ENCODE results near the gene HSPA1L.
"Not testable (repeated sequence)": the region's sequence is repeated elsewhere in the genome, so short reads cannot be mapped to it uniquely, and the experiment has no call there.

HSPA1L gene

DNA sequence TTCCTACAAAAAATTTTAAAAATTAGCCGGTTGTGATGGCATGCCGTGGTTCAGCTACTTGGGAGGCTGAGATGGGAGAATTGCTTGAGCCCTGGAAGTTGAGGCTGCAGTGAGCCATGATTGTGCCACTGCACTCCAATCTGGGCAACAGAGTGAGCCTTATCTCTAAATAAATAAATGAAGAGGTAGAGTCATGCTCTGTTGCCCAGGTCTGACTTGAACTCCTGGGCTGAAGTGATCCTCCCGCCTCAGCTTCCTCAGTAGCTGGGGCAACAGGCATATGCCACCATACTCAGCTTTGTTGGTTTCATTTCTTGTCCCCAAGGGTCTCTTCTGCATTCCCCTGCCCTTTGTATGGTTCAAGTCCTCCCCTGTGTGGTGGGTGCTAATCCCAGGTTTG lies 29.4 kb upstream of the HSPA1L start:
- no peak overlapping the region for H3K4me2 ChIP-seq (ENCODE audit: low read depth, low read length, poor library complexity, severe bottlenecking)
- H3K4me3 ChIP-seq (ENCODE audit: insufficient read depth, low read length, poor library complexity, severe bottlenecking), result no peak overlapping the region
- H3K27me3 ChIP-seq (ENCODE audit: low read length), result no peaks in the 10 kb centered on the region
- H3K9me2 ChIP-seq (replicated peaks; ENCODE audit: insufficient read depth, low read length), result no peaks in the 10 kb centered on the region
- no peaks in the 10 kb centered on the region for H3K79me2 ChIP-seq (ENCODE audit: insufficient read depth, low read length)
- no peak overlapping the region for H3K9ac ChIP-seq (ENCODE audit: low read length)
- no peak overlapping the region for H3K27ac ChIP-seq (ENCODE audit: low read depth, low read length)
- peaks cover 55% of the 10 kb centered on the region for H3F3A ChIP-seq (ENCODE audit: insufficient read depth)
- H4K20me1 ChIP-seq (ENCODE audit: low read depth, low read length), result no peaks in the 10 kb centered on the region
- TF ChIP-seq EZH2phosphoT487 (conservative IDR thresholded peaks at IDR 0.05; ENCODE audit: low read length), result no peak
- TF ChIP-seq, protein P1, sequence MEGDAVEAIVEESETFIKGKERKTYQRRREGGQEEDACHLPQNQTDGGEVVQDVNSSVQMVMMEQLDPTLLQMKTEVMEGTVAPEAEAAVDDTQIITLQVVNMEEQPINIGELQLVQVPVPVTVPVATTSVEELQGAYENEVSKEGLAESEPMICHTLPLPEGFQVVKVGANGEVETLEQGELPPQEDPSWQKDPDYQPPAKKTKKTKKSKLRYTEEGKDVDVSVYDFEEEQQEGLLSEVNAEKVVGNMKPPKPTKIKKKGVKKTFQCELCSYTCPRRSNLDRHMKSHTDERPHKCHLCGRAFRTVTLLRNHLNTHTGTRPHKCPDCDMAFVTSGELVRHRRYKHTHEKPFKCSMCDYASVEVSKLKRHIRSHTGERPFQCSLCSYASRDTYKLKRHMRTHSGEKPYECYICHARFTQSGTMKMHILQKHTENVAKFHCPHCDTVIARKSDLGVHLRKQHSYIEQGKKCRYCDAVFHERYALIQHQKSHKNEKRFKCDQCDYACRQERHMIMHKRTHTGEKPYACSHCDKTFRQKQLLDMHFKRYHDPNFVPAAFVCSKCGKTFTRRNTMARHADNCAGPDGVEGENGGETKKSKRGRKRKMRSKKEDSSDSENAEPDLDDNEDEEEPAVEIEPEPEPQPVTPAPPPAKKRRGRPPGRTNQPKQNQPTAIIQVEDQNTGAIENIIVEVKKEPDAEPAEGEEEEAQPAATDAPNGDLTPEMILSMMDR (IDR thresholded peaks at IDR 0.05; ENCODE audit: insufficient read depth, low read length, poor library complexity, severe bottlenecking), result no peak
- H3K36me3 ChIP-seq (ENCODE audit: low read length), result peaks cover 12% of the 10 kb centered on the region
- H2AFZ ChIP-seq (ENCODE audit: low read depth, low read length, severe bottlenecking), result no peak overlapping the region
- H3K9me3 ChIP-seq (ENCODE audit: insufficient read depth, low read length), result no peaks in the 10 kb centered on the region

DNA sequence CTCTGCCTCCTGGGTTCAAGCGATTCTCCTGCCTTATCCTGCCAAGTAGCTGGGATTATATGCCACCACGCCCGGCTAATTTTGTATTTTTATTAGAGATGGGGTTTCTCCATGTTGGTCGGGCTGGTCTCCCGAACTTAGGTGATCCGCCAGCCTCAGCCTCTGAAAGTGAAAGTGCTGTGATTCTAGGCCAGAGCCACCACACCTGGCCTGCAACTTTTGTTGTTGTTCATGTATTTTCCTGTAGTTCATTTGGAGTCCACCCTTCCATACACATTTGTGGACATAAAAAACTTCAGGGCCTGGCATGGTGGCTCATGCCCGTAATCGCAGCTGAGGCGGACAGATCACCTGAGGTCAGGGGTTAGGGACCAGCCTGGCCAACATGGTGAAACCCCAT lies 27.0 kb upstream of the HSPA1L start:
- Histone ChIP-seq H3K4me3 (ENCODE audit: insufficient read depth, low read length, poor library complexity, severe bottlenecking) (no peak overlapping the region), H3K9me2 (replicated peaks; ENCODE audit: insufficient read depth, low read length) (no peaks in the 10 kb centered on the region), H3K27me3 (ENCODE audit: low read length) (no peaks in the 10 kb centered on the region), H3F3A (ENCODE audit: insufficient read depth) (peaks cover 76% of the 10 kb centered on the region), H3K9ac (ENCODE audit: low read length) (no peak overlapping the region), H3K79me2 (ENCODE audit: insufficient read depth, low read length) (peaks cover 15% of the 10 kb centered on the region), H4K20me1 (ENCODE audit: low read depth, low read length) (peaks cover 16% of the 10 kb centered on the region), H3K4me2 (ENCODE audit: low read depth, low read length, poor library complexity, severe bottlenecking) (no peak overlapping the region), H2AFZ (ENCODE audit: low read depth, low read length, severe bottlenecking) (no peak overlapping the region), H3K27ac (ENCODE audit: low read depth, low read length) (no peak overlapping the region), H3K9me3 (ENCODE audit: insufficient read depth, low read length) (no peaks in the 10 kb centered on the region), H3K36me3 (ENCODE audit: low read length) (peaks cover 33% of the 10 kb centered on the region)
- TF ChIP-seq EZH2phosphoT487 (conservative IDR thresholded peaks at IDR 0.05; ENCODE audit: low read length), result no peak
- TF ChIP-seq, protein P1 (IDR thresholded peaks at IDR 0.05; ENCODE audit: insufficient read depth, low read length, poor library complexity, severe bottlenecking), result no peak

DNA sequence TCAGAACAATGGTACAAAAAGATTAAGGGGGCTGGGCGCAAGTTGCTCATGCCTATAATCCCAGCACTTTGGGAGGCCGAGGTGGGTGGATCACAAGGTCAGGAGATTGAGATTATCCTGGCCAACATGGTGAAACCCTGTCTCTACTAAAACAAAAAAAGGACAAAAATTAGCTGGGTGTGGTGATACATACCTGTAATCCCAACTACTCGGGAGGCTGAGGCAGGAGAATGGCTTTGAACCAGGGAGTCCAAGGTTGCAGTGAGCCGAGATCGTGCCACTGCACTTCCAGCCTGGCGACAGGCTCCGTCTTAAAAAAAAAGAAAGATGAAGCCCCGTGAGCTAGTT lies 24.7 kb upstream of the HSPA1L start:
- not testable (repeated sequence) for H3K27me3 ChIP-seq (ENCODE audit: low read length); H3K9me3 ChIP-seq (ENCODE audit: insufficient read depth, low read length); H3K27ac ChIP-seq (ENCODE audit: low read depth, low read length); H2AFZ ChIP-seq (ENCODE audit: low read depth, low read length, severe bottlenecking); H3K9me2 ChIP-seq (replicated peaks; ENCODE audit: insufficient read depth, low read length); H3K4me3 ChIP-seq (ENCODE audit: insufficient read depth, low read length, poor library complexity, severe bottlenecking); H3K9ac ChIP-seq (ENCODE audit: low read length); H3K4me2 ChIP-seq (ENCODE audit: low read depth, low read length, poor library complexity, severe bottlenecking)
- H4K20me1 ChIP-seq (ENCODE audit: low read depth, low read length), result peaks cover 25% of the 10 kb centered on the region
- H3F3A ChIP-seq (ENCODE audit: insufficient read depth), result peaks cover 84% of the 10 kb centered on the region
- peaks cover 38% of the 10 kb centered on the region for H3K79me2 ChIP-seq (ENCODE audit: insufficient read depth, low read length)
- peaks cover 52% of the 10 kb centered on the region for H3K36me3 ChIP-seq (ENCODE audit: low read length)

DNA sequence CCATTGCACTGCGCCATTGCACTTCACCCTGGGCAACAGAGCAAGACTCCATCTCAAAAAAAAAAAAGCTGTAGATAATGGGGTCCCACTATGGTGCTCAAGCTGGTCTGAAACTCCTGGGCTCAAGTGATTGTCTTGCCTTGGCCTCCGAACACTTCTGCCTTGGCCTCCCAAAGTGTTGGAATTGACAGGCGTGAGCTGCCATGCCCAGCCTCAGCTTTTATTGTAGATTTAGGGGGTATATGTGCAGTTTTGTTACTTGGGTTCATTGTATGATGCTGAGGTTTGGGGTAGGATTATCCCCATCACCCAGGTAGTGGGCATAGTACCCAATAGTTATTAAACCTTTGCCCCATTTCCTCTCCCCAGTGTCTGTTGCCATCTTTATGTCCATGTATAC lies 23.9 kb upstream of the HSPA1L start:
- H3K9me2 ChIP-seq (replicated peaks; ENCODE audit: insufficient read depth, low read length), result no peaks in the 10 kb centered on the region
- no peak overlapping the region for H2AFZ ChIP-seq (ENCODE audit: low read depth, low read length, severe bottlenecking)
- peak overlapping the region; percentile 14 for H3K4me2 ChIP-seq (ENCODE audit: low read depth, low read length, poor library complexity, severe bottlenecking)
- H3K36me3 ChIP-seq (ENCODE audit: low read length), result peaks cover 52% of the 10 kb centered on the region
- H3F3A ChIP-seq (ENCODE audit: insufficient read depth), result peaks cover 91% of the 10 kb centered on the region
- no peak overlapping the region for H3K9ac ChIP-seq (ENCODE audit: low read length)
- H4K20me1 ChIP-seq (ENCODE audit: low read depth, low read length), result peaks cover 25% of the 10 kb centered on the region
- H3K9me3 ChIP-seq (ENCODE audit: insufficient read depth, low read length), result no peaks in the 10 kb centered on the region
- no peak overlapping the region for H3K27ac ChIP-seq (ENCODE audit: low read depth, low read length)
- TF ChIP-seq, protein P1 (IDR thresholded peaks at IDR 0.05; ENCODE audit: insufficient read depth, low read length, poor library complexity, severe bottlenecking), result no peak
- no peak for TF ChIP-seq EZH2phosphoT487 (conservative IDR thresholded peaks at IDR 0.05; ENCODE audit: low read length)
- no peaks in the 10 kb centered on the region for H3K27me3 ChIP-seq (ENCODE audit: low read length)
- H3K4me3 ChIP-seq (ENCODE audit: insufficient read depth, low read length, poor library complexity, severe bottlenecking), result no peak overlapping the region
- peaks cover 46% of the 10 kb centered on the region for H3K79me2 ChIP-seq (ENCODE audit: insufficient read depth, low read length)

DNA sequence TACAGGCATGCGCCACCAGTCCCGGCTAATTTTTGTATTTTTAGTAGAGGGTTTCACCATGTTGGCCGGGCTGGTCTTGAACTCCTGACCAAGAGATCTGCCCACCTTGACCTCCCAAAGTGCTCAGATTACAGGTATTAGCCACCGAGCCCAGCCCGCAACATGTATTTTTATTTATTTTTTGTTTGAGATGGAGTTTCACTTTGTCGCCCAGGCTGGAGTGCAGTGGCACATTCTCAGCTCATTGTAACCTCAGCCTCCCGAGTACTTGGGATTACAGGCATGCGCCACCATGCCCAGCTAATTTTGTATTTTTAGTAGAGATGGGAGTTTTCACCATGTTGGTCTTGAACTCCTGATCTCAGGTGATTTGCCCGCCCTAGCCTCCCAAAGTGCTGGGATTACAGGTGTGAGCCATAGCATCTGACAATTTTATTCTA lies 23.1 kb upstream of the HSPA1L start:
- H2AFZ ChIP-seq (ENCODE audit: low read depth, low read length, severe bottlenecking); H3K27me3 ChIP-seq (ENCODE audit: low read length); H3K9me3 ChIP-seq (ENCODE audit: insufficient read depth, low read length); H3K9me2 ChIP-seq (replicated peaks; ENCODE audit: insufficient read depth, low read length): not testable (repeated sequence)
- H3F3A ChIP-seq (ENCODE audit: insufficient read depth), result peaks cover 94% of the 10 kb centered on the region
- peak overlapping the region; percentile 90; the same call in 1 of the 2 replicates for H3K27ac ChIP-seq (ENCODE audit: low read depth, low read length)
- H3K4me2 ChIP-seq (ENCODE audit: low read depth, low read length, poor library complexity, severe bottlenecking), result peak overlapping the region; percentile 97
- H3K9ac ChIP-seq (ENCODE audit: low read length), result peak overlapping the region; percentile 96
- peaks cover 25% of the 10 kb centered on the region for H4K20me1 ChIP-seq (ENCODE audit: low read depth, low read length)
- peaks cover 50% of the 10 kb centered on the region for H3K79me2 ChIP-seq (ENCODE audit: insufficient read depth, low read length)
- peak overlapping the region; percentile 92 for H3K4me3 ChIP-seq (ENCODE audit: insufficient read depth, low read length, poor library complexity, severe bottlenecking)
- peaks cover 52% of the 10 kb centered on the region for H3K36me3 ChIP-seq (ENCODE audit: low read length)
